Measurements from ENCODE around the gene SESTD1. TPM values are rescaled to one million over a fixed set of nuclear protein-coding genes. Genes with fewer than 3 reads are reported as not detected.

The SESTD1 gene
- total RNA-seq, 2 donors from 2014 or later: 51.3 to 75.4 TPM

- Histone ChIP-seq H3K4me3 (ENCODE audit: low read length) (no peak overlapping the region), H3K27me3 (ENCODE audit: control insufficient read depth, insufficient read depth, low read length, poor library complexity, severe bottlenecking) (no peaks in the 10 kb centered on the region), H3K36me3 (ENCODE audit: control insufficient read depth, insufficient read depth, low read length) (no peaks in the 10 kb centered on the region), H3K9me3 (ENCODE audit: control insufficient read depth, low read length) (peaks cover 5% of the 10 kb centered on the region), H3K9ac (ENCODE audit: extremely low read depth, low read length, poor library complexity, severe bottlenecking) (no peak overlapping the region), H3K27ac (ENCODE audit: low read depth, low read length) (no peak overlapping the region), H3K4me1 (ENCODE audit: control insufficient read depth, insufficient read depth, low read length) (peaks cover 4% of the 10 kb centered on the region)
- H3K36me3 Mint-ChIP-seq (ENCODE audit: low read depth): peaks cover 5% of the 10 kb centered on the region
- TF ChIP-seq CTCF (conservative IDR thresholded peaks at IDR 0.05): peak; percentile 75
- H3K9me3 Mint-ChIP-seq: peaks cover 4% of the 10 kb centered on the region
- peaks cover 30% of the 10 kb centered on the region for H3K4me1 Mint-ChIP-seq
- 94 to 96% methylated on average over 3 to 4 of the region's 4 CpGs for WGBS, 2 experiments (ENCODE audit: insufficient coverage in 1 of 2, insufficient read length in 1 of 2)
- no peak overlapping the region for H3K4me3 Mint-ChIP-seq
- peak; percentile 73 for DNase-seq
- H3K27ac Mint-ChIP-seq: no peak overlapping the region
- no peaks in the 10 kb centered on the region for H3K27me3 Mint-ChIP-seq (ENCODE audit: insufficient read depth)
These were observed 23.9 kb downstream of the SESTD1 start for GRCh38 chr2:179240481-179241451.

- Histone ChIP-seq H3K9me3 (ENCODE audit: control insufficient read depth, low read length) (peaks cover 5% of the 10 kb centered on the region), H3K36me3 (ENCODE audit: control insufficient read depth, insufficient read depth, low read length) (no peaks in the 10 kb centered on the region), H3K4me1 (ENCODE audit: control insufficient read depth, insufficient read depth, low read length) (peaks cover 4% of the 10 kb centered on the region), H3K27ac (ENCODE audit: low read depth, low read length) (no peak overlapping the region), H3K27me3 (ENCODE audit: control insufficient read depth, insufficient read depth, low read length, poor library complexity, severe bottlenecking) (no peaks in the 10 kb centered on the region), H3K4me3 (ENCODE audit: low read length) (no peak overlapping the region), H3K9ac (ENCODE audit: extremely low read depth, low read length, poor library complexity, severe bottlenecking) (no peak overlapping the region)
- 95 to 100% methylated on average over 1 to 2 of the region's 2 CpGs for WGBS, 2 experiments (ENCODE audit: insufficient coverage in 1 of 2, insufficient read length in 1 of 2)
- DNase-seq: no peak
- Mint-ChIP-seq H3K4me3 (no peak overlapping the region), H3K4me1 (peaks cover 33% of the 10 kb centered on the region), H3K36me3 (ENCODE audit: low read depth) (peaks cover 5% of the 10 kb centered on the region), H3K9me3 (peaks cover 4% of the 10 kb centered on the region), H3K27me3 (ENCODE audit: insufficient read depth) (no peaks in the 10 kb centered on the region), H3K27ac (no peak overlapping the region)
- no peak for TF ChIP-seq CTCF (conservative IDR thresholded peaks at IDR 0.05)
These were observed 24.8 kb downstream of the SESTD1 start for GRCh38 chr2:179239838-179240237.

- Mint-ChIP-seq H3K4me1 (peaks cover 33% of the 10 kb centered on the region), H3K27ac (no peak overlapping the region)
- H3K9ac ChIP-seq (ENCODE audit: extremely low read depth, low read length, poor library complexity, severe bottlenecking): no peak overlapping the region
These were observed 25.4 kb downstream of the SESTD1 start for GRCh38 chr2:179239195-179239594.

More at GRCh38 chr2:179239195-179239594, 25.4 kb downstream of the SESTD1 start:
- peaks cover 4% of the 10 kb centered on the region for H3K9me3 Mint-ChIP-seq
- no peak for TF ChIP-seq CTCF (conservative IDR thresholded peaks at IDR 0.05)
- peaks cover 5% of the 10 kb centered on the region for H3K36me3 Mint-ChIP-seq (ENCODE audit: low read depth)
- Histone ChIP-seq H3K27ac (ENCODE audit: low read depth, low read length) (no peak overlapping the region), H3K9me3 (ENCODE audit: control insufficient read depth, low read length) (peaks cover 5% of the 10 kb centered on the region), H3K36me3 (ENCODE audit: control insufficient read depth, insufficient read depth, low read length) (no peaks in the 10 kb centered on the region), H3K4me3 (ENCODE audit: low read length) (no peak overlapping the region), H3K27me3 (ENCODE audit: control insufficient read depth, insufficient read depth, low read length, poor library complexity, severe bottlenecking) (no peaks in the 10 kb centered on the region), H3K4me1 (ENCODE audit: control insufficient read depth, insufficient read depth, low read length) (peaks cover 4% of the 10 kb centered on the region)
- H3K4me3 Mint-ChIP-seq: no peak overlapping the region
- no peaks in the 10 kb centered on the region for H3K27me3 Mint-ChIP-seq (ENCODE audit: insufficient read depth)
- DNase-seq: no peak

Measured in endodermal cell (in vitro differentiated cells).